GM12891 (cell line): ENCODE results near the gene KPNA6.

Source experiments
- POLR2A ChIP-seq: IDR thresholded peaks from 2 replicates; pipeline ENCODE4 v1.6.1; 2011; ENCODE audit warnings: low read depth, low read length, control low read depth
- POLR2AphosphoS5 ChIP-seq: IDR thresholded peaks from 2 replicates; pipeline ENCODE4 v1.6.1; 2011; ENCODE audit warnings: low read depth, low read length, control low read depth
- POU2F2 ChIP-seq: IDR thresholded peaks from 2 replicates; pipeline ENCODE4 v1.6.1; 2011; ENCODE audit warnings: low read depth, mild to moderate bottlenecking, control low read depth, low read length, moderate library complexity
- SPI1 ChIP-seq: IDR thresholded peaks from 2 replicates; pipeline ENCODE4 v1.6.1; 2011; ENCODE audit warnings: low read depth, low read length, control low read depth
- TAF1 ChIP-seq: IDR thresholded peaks from 2 replicates; pipeline ENCODE4 v1.6.1; 2011; ENCODE audit warnings: low read depth, low read length, control low read depth

DNA sequence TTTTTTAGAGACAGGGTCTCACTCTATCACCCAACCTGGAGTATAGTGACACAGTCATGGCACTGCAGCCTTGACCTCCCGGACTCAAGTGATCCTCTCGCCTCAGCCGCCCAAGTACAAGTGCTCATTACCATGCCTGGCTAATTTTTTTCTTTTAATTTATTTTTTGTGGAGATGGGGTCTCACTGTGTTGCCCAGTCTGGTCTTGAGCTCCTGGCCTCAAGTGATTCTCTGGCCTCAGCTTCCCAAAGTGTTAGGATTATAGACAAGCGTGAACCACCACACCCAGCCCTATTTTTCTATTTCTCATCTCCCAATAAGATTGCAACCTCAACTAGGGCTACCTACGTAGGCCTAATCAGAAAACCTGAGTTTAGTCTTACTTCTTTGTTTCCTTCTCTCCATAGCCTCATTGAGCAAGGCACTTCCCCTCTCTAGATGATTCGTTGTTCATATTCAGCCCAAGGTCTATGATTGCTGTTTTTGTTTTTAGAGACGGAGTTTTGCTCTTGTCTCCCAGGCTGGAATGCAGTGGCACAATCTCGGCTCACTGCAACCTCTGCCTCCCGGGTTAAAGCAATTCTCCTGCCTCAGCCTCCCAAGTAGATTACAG lies 1.1 kb upstream of the KPNA6 start:
- TF ChIP-seq SPI1 = no peak
- no peak for TF ChIP-seq POLR2A
- no peak for TF ChIP-seq POLR2AphosphoS5
- no peak for TF ChIP-seq TAF1
- TF ChIP-seq POU2F2 = no peak
